SU-DHL-6 (cell line): ENCODE results near the gene PARP8.

Experiments
- H2AFZ ChIP-seq: fragments of 200-600 bp; sonication (generic); 2 replicates; pipeline ENCODE4 v1.6.1; 2014; ENCODE audit warnings: low read depth, mild to moderate bottlenecking, moderate library complexity, mixed read lengths, antibody characterized with exemption, low read length; ENCODE audit not compliant: severe bottlenecking
- H3F3A ChIP-seq: fragments of 200-600 bp; shearing (Covaris generic); 2 replicates; pipeline ENCODE4 v1.6.0; 2016; ENCODE audit warnings: antibody characterized with exemption, mild to moderate bottlenecking; ENCODE audit not compliant: insufficient read depth
- H3K27ac ChIP-seq: fragments of 200-600 bp; sonication (generic); 2 replicates; pipeline ENCODE4 v1.5.1; 2016; ENCODE audit warnings: low read depth, mild to moderate bottlenecking, low read length, moderate library complexity, mixed read lengths
- H3K27me3 ChIP-seq: fragments of 200-600 bp; sonication (generic), shearing (Covaris generic); 2 replicates; pipeline ENCODE4 v1.6.0; 2014; ENCODE audit warnings: mild to moderate bottlenecking, low read length
- H3K36me3 ChIP-seq: fragments of 200-600 bp; sonication (generic); 2 replicates; pipeline ENCODE4 v1.6.1; 2014; ENCODE audit warnings: mild to moderate bottlenecking, low read length, mixed read lengths
- H3K4me2 ChIP-seq: fragments of 300-600, 200-600 bp; shearing (Covaris generic), sonication (generic); 2 replicates; pipeline ENCODE4 v1.6.0; 2014; ENCODE audit warnings: low read length, low read depth, mild to moderate bottlenecking; ENCODE audit not compliant: poor library complexity, severe bottlenecking
- H3K4me3 ChIP-seq: fragments of 200-600 bp; sonication (generic); 2 replicates; pipeline ENCODE4 v1.5.1; 2014; ENCODE audit warnings: antibody characterized with exemption, low read length, mild to moderate bottlenecking, mixed read lengths; ENCODE audit not compliant: insufficient read depth, poor library complexity, severe bottlenecking
- H3K79me2 ChIP-seq: fragments of 200-600 bp; sonication (generic); 2 replicates; pipeline ENCODE4 v1.6.1; 2014; ENCODE audit warnings: mild to moderate bottlenecking, low read length, moderate library complexity; ENCODE audit not compliant: insufficient read depth
- H3K9ac ChIP-seq: fragments of 200-600 bp; sonication (generic); 2 replicates; pipeline ENCODE4 v1.7.0; 2014; ENCODE audit warnings: mild to moderate bottlenecking, low read length
- H3K9me2 ChIP-seq: fragments of 200-600 bp; sonication (generic); replicated peaks from 2 replicates; pipeline ENCODE4 v1.6.1; 2014; ENCODE audit warnings: low read length; ENCODE audit not compliant: insufficient read depth
- H3K9me3 ChIP-seq: fragments of 200-600 bp; sonication (generic); 2 replicates; pipeline ENCODE4 v1.6.1; 2014; ENCODE audit warnings: low read length, mixed read lengths; ENCODE audit not compliant: insufficient read depth
- H4K20me1 ChIP-seq: fragments of 200-600 bp; sonication (generic); 2 replicates; pipeline ENCODE4 v1.6.1; 2014; ENCODE audit warnings: low read depth, mild to moderate bottlenecking, antibody characterized with exemption, low read length, moderate library complexity, mixed read lengths
- CTCF ChIP-seq: fragments of 200-600 bp; sonication (generic); IDR thresholded peaks from one replicate; pipeline ENCODE4 v1.5.1; 2017; ENCODE audit warnings: antibody characterized with exemption, mild to moderate bottlenecking, low read length, moderate library complexity; ENCODE audit not compliant: insufficient read depth, poor library complexity, severe bottlenecking
- EZH2phosphoT487 ChIP-seq: fragments of 200-600 bp; sonication (generic), shearing (Covaris generic); conservative IDR thresholded peaks from 2 replicates; pipeline ENCODE4 v1.6.1; 2018; ENCODE audit warnings: mild to moderate bottlenecking, antibody characterized with exemption, low read length, moderate library complexity, mixed read lengths

The PARP8 gene

DNA sequence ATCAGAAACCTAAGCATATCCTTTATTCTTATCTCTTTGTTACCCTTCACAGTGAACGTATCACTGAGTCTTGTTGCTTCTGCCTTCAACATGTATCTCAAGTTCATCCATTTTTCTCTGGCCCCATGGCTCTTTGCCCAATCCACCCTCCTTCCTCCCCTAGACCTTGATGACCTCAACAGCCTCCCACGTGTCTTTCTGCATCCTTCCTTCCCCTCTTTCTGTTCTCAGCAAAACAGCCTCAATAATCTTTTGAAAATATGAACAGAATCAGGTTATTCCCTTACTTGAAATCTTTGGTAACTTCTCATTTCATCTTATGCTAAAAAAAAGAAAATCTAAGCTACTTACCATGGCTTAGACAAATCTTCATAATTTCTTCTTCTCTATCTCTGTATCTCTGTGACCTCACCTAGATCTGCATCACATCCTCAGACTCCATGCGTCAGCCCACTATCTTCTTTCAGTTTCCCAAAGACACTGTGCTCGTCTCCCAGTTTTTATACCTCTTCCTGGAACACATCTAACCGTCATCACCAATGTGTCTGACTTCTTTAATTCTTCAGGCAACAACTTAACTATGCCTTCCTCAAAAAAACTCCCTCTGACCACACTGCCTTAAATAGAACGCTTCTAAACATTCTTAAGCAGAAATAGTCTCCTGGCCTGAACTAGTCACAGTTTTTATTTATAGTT is 208.0 kb downstream of the PARP8 start:
- Histone ChIP-seq H3F3A (no peaks in the 10 kb centered on the region), H3K36me3 (no peaks in the 10 kb centered on the region), H3K9me3 (no peaks in the 10 kb centered on the region), H2AFZ (no peak overlapping the region), H3K9ac (no peak overlapping the region), H3K4me3 (no peak overlapping the region), H4K20me1 (no peaks in the 10 kb centered on the region), H3K27me3 (no peaks in the 10 kb centered on the region), H3K79me2 (no peaks in the 10 kb centered on the region), H3K27ac (no peak overlapping the region), H3K4me2 (no peak overlapping the region), H3K9me2 (no peaks in the 10 kb centered on the region)
- TF ChIP-seq EZH2phosphoT487: no peak
- TF ChIP-seq CTCF: no peak

DNA sequence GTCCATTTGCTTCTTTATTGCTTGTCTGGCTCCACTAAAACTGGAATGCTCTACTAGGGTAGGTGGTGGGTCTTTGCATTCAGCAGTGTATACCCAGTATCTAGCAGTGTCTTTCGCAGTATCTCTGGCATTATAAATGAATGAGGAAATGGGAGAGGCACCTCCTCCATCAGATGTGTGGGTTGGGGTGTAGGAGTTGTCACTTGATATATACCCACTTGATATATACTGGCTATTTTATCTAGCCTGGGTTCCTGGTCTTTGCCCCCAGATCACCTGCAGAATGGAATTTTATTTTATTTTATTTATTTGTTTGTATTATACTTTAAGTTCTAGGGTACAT is 208.5 kb downstream of the PARP8 start:
- H3K27ac ChIP-seq: no peak overlapping the region

DNA sequence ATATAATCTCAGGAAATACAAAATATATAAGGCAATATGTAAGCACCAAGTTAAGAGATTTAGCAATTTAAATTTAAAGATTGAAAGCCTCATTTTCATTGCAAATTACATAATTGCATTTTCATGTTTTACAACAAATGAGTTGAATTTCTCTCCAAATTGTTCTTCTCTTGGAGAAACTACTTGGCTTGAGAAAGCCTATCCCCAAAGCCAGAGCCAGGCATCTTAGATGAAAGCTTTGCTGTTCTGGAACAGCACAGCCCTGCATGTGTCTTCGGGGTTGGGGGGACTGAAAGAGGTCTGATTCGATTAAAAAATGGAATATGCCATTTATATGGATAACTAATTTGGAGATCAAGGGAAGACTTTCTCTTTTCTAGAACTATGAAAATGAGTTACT is 212.0 kb downstream of the PARP8 start:
- no peak overlapping the region for H3K27ac ChIP-seq
- H3K9me3 ChIP-seq: no peaks in the 10 kb centered on the region
- no peak overlapping the region for H2AFZ ChIP-seq
- no peak overlapping the region for H3K4me3 ChIP-seq
- no peak overlapping the region for H3K4me2 ChIP-seq
- H4K20me1 ChIP-seq: no peaks in the 10 kb centered on the region
- H3K79me2 ChIP-seq: no peaks in the 10 kb centered on the region
- no peak overlapping the region for H3K9ac ChIP-seq
- H3F3A ChIP-seq: no peaks in the 10 kb centered on the region
- H3K9me2 ChIP-seq: no peaks in the 10 kb centered on the region
- H3K36me3 ChIP-seq: no peaks in the 10 kb centered on the region
- no peak for TF ChIP-seq CTCF
- TF ChIP-seq EZH2phosphoT487: no peak
- H3K27me3 ChIP-seq: no peaks in the 10 kb centered on the region

More for the DNA sequence above, 208.5 kb downstream of the PARP8 start:
- Histone ChIP-seq H2AFZ (no peak overlapping the region), H3K4me3 (no peak overlapping the region), H3K9ac (no peak overlapping the region), H3K4me2 (no peak overlapping the region), H3F3A (no peaks in the 10 kb centered on the region), H3K9me3 (no peaks in the 10 kb centered on the region), H4K20me1 (no peaks in the 10 kb centered on the region), H3K9me2 (no peaks in the 10 kb centered on the region), H3K79me2 (no peaks in the 10 kb centered on the region), H3K36me3 (no peaks in the 10 kb centered on the region), H3K27me3 (no peaks in the 10 kb centered on the region)
- TF ChIP-seq CTCF (no peak), EZH2phosphoT487 (no peak)
